Chondrocyte (in vitro differentiated cells): ENCODE results near the gene TSC2. TPM values are rescaled to one million over a fixed set of nuclear protein-coding genes. Genes with fewer than 3 reads are reported as not detected.

Experiments
- DNase-seq: peaks from one replicate; pipeline ENCODE4 v3.0.0; 2021; ENCODE audit warnings: mixed read lengths, low spot score
- H3K27ac Mint-ChIP-seq: one replicate; pipeline ENCODE4 v1.8.0; 2021; ENCODE audit warnings: mild to moderate bottlenecking, moderate library complexity, mixed read lengths; ENCODE audit not compliant: unreplicated experiment
- H3K27me3 Mint-ChIP-seq: 2 replicates; pipeline ENCODE4 v1.8.0; 2021; ENCODE audit warnings: low read depth, mixed read lengths
- H3K36me3 Mint-ChIP-seq: 2 replicates; pipeline ENCODE4 v1.8.0; 2021; ENCODE audit warnings: low read depth, mixed read lengths
- H3K4me1 Mint-ChIP-seq: 2 replicates; pipeline ENCODE4 v1.8.0; 2021; ENCODE audit warnings: low read depth, mild to moderate bottlenecking, mixed read lengths
- H3K4me3 Mint-ChIP-seq: one replicate; pipeline ENCODE4 v1.8.0; 2021; ENCODE audit warnings: mild to moderate bottlenecking, moderate library complexity, mixed read lengths; ENCODE audit not compliant: unreplicated experiment
- H3K9me3 Mint-ChIP-seq: 2 replicates; pipeline ENCODE4 v1.8.0; 2021; ENCODE audit warnings: low read depth, mixed read lengths
- total RNA-seq: library from RNA; stranded (reverse); gene quantifications from 3 replicates; pipeline ENCODE4 v1.2.1, GENCODE V29; 2021
- TF ChIP-seq, protein P1 (sequence below): fragments of 200-600 bp; sonication (generic); IDR thresholded peaks from 2 replicates; pipeline ENCODE4 v1.5.0; 2021; ENCODE audit warnings: antibody characterized with exemption, mild to moderate bottlenecking, moderate library complexity

The TSC2 gene
- total RNA-seq, 1 donor from 2014 or later, result 108 TPM

DNA sequence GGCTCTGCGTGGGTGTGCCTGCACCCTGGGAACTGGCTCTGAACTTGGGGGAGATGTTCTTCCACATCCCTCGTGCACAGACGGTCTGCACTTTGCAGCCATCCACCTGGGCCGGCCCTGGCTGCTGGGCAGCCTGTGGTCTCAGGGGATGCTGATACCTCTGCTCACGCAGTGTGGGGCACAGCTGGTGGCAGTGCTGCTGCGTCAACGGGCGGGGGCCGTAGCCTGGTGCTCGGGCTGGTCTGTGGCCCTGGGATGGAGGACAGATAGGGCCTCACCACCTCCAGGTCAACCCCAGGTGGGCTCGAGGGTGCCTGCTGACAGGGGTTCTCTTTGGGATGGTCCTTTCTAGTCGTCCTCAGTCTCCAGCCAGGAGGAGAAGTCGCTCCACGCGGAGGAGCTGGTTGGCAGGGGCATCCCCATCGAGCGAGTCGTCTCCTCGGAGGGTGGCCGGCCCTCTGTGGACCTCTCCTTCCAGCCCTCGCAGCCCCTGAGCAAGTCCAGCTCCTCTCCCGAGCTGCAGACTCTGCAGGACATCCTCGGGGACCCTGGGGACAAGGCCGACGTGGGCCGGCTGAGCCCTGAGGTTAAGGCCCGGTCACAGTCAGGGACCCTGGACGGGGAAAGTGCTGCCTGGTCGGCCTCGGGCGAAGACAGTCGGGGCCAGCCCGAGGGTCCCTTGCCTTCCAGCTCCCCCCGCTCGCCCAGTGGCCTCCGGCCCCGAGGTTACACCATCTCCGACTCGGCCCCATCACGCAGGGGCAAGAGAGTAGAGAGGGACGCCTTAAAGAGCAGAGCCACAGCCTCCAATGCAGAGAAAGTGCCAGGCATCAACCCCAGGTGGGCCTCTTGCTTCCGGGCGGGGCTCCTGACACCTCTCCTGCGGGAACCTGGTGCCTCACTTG lies 36.3 kb downstream of the TSC2 start:
- TF ChIP-seq, protein P1, sequence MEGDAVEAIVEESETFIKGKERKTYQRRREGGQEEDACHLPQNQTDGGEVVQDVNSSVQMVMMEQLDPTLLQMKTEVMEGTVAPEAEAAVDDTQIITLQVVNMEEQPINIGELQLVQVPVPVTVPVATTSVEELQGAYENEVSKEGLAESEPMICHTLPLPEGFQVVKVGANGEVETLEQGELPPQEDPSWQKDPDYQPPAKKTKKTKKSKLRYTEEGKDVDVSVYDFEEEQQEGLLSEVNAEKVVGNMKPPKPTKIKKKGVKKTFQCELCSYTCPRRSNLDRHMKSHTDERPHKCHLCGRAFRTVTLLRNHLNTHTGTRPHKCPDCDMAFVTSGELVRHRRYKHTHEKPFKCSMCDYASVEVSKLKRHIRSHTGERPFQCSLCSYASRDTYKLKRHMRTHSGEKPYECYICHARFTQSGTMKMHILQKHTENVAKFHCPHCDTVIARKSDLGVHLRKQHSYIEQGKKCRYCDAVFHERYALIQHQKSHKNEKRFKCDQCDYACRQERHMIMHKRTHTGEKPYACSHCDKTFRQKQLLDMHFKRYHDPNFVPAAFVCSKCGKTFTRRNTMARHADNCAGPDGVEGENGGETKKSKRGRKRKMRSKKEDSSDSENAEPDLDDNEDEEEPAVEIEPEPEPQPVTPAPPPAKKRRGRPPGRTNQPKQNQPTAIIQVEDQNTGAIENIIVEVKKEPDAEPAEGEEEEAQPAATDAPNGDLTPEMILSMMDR, result no peak
- Mint-ChIP-seq H3K27ac (no peak overlapping the region), H3K9me3 (no peaks in the 10 kb centered on the region), H3K4me3 (no peak overlapping the region), H3K27me3 (no peaks in the 10 kb centered on the region), H3K36me3 (peaks cover 5% of the 10 kb centered on the region), H3K4me1 (no peaks in the 10 kb centered on the region)
- DNase-seq, result no peak

DNA sequence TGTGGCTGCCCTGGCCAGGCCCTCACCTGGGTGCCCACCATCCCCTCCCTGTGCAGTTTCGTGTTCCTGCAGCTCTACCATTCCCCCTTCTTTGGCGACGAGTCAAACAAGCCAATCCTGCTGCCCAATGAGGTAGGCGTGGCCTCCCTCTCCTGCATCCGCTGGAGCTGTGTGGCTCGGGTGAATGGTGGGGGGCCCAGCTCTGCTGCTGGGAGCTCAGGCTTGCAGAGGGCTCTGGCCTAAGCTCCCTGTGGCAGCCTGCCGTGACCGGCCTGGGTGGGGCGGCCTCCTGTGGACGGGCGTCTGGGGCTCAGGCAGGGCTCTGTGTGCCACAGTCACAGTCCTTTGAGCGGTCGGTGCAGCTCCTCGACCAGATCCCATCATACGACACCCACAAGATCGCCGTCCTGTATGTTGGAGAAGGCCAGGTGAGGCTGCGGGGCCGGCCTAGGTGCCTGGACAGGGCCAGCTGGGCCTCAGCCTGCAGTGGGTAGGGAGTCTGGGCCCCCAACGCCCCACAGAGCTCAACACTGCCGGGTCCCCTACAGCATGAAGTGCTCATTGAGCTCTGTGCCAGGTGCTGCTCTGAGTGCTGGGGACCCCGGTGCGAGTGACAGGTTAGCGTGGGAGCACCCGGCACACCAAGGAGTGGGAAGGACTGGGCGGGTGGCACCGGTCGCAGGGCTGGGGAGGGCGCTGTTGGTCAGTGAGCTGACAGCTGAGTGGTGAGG lies 37.3 kb downstream of the TSC2 start:
- Mint-ChIP-seq H3K27ac (peak overlapping the region; percentile 22), H3K9me3 (no peaks in the 10 kb centered on the region), H3K4me1 (no peaks in the 10 kb centered on the region), H3K4me3 (no peak overlapping the region), H3K27me3 (no peaks in the 10 kb centered on the region), H3K36me3 (peaks cover 5% of the 10 kb centered on the region)
- DNase-seq, result no peak
- TF ChIP-seq, protein P1, result no peak

DNA sequence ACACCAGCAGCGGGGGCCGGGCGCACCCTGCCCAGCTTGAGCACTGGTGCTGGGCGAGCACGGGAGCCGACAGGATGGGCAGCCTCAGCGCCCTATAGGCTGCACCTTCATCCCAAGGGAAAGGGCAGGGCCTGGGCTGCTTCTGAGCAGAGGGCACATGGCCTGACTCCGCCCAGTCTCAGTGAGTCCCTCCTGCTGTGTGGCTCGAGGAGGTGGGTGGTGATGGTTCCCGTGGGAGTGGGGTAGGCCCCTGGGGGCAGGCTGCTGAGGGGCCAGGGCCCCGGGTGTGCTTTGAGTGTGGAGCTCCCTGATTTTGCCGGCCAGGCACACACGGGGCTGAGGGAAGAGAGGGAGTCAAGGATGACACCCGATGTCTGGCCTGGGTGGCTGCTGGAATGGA lies 37.9 kb downstream of the TSC2 start:
- Mint-ChIP-seq H3K4me1 (no peaks in the 10 kb centered on the region), H3K36me3 (peaks cover 5% of the 10 kb centered on the region), H3K4me3 (no peak overlapping the region), H3K27me3 (no peaks in the 10 kb centered on the region), H3K27ac (peak overlapping the region; percentile 22), H3K9me3 (no peaks in the 10 kb centered on the region)
- DNase-seq, result no peak
- TF ChIP-seq, protein P1, result no peak

DNA sequence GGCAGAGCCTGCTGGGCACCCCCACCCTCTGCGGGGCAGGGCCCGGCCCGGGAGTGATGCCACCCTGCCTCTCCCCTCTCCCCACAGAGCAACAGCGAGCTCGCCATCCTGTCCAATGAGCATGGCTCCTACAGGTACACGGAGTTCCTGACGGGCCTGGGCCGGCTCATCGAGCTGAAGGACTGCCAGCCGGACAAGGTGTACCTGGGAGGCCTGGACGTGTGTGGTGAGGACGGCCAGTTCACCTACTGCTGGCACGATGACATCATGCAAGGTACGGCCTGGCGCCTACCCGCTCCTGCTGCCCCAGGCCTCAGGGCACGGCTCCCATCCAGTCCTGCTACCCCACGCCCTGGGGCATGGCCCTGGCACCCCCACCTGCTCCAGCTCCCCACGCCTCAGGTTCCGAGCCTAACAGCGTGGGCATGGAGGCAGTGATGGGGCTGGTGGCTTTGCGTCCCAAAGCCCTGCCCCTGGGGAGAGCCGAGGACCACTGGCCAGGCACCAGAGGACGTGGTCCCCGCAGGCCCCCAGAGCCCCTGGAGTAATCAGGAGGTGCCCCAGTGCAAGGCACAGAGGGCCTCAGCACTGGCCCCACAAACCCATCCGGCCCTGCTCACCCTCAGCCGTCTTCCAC lies 38.4 kb downstream of the TSC2 start:
- H3K9me3 Mint-ChIP-seq, result no peaks in the 10 kb centered on the region
- TF ChIP-seq, protein P1, result no peak
- H3K36me3 Mint-ChIP-seq, result peaks cover 5% of the 10 kb centered on the region
- no peaks in the 10 kb centered on the region for H3K27me3 Mint-ChIP-seq
- no peak overlapping the region for H3K27ac Mint-ChIP-seq
- no peak overlapping the region for H3K4me3 Mint-ChIP-seq
- DNase-seq, result no peak
- H3K4me1 Mint-ChIP-seq, result no peaks in the 10 kb centered on the region
